Chondrocyte (in vitro differentiated cells): ENCODE measurements around the gene ACSS1. TPM values are rescaled to one million over a fixed set of nuclear protein-coding genes. Genes with fewer than 3 reads are reported as not detected.

Experiments
- DNase-seq: peaks from one replicate; pipeline ENCODE4 v3.0.0; 2021; ENCODE audit warnings: mixed read lengths, low spot score
- H3K27ac Mint-ChIP-seq: one replicate; pipeline ENCODE4 v1.8.0; 2021; ENCODE audit warnings: mild to moderate bottlenecking, moderate library complexity, mixed read lengths; ENCODE audit not compliant: unreplicated experiment
- H3K27me3 Mint-ChIP-seq: 2 replicates; pipeline ENCODE4 v1.8.0; 2021; ENCODE audit warnings: low read depth, mixed read lengths
- H3K36me3 Mint-ChIP-seq: 2 replicates; pipeline ENCODE4 v1.8.0; 2021; ENCODE audit warnings: low read depth, mixed read lengths
- H3K4me1 Mint-ChIP-seq: 2 replicates; pipeline ENCODE4 v1.8.0; 2021; ENCODE audit warnings: low read depth, mild to moderate bottlenecking, mixed read lengths
- H3K4me3 Mint-ChIP-seq: one replicate; pipeline ENCODE4 v1.8.0; 2021; ENCODE audit warnings: mild to moderate bottlenecking, moderate library complexity, mixed read lengths; ENCODE audit not compliant: unreplicated experiment
- H3K9me3 Mint-ChIP-seq: 2 replicates; pipeline ENCODE4 v1.8.0; 2021; ENCODE audit warnings: low read depth, mixed read lengths
- CTCF ChIP-seq: fragments of 200-600 bp; sonication (generic); IDR thresholded peaks from 2 replicates; pipeline ENCODE4 v1.5.0; 2021; ENCODE audit warnings: antibody characterized with exemption, mild to moderate bottlenecking, moderate library complexity
- total RNA-seq: library from RNA; stranded (reverse); gene quantifications from 3 replicates; pipeline ENCODE4 v1.2.1, GENCODE V29; 2021

ACSS1 gene
- total RNA-seq, 1 donor from 2014 or later, result 5.5 TPM

DNA sequence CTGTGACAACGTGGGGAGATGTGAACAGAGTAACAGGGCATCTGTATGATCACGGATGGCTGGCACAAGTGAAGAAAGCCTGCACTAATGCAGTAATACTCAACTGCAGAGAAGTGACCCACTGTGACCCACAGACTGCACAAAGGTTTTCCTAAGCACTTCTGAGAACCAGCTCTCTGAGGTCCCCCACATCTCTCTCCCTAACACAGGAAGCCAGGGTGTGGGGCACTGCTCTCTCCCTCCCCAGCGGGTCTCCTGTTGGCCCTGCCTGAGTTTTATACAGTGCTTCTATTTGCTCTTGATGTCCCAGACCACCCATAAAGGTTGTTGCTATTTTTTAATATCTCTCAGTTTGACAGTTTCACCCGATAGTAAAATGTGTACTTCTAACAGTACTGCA lies 76.7 kb downstream of the ACSS1 start:
- no peaks in the 10 kb centered on the region for H3K27me3 Mint-ChIP-seq
- TF ChIP-seq CTCF, result no peak
- peaks cover 42% of the 10 kb centered on the region for H3K36me3 Mint-ChIP-seq
- no peak for DNase-seq
- H3K9me3 Mint-ChIP-seq, result peaks cover 14% of the 10 kb centered on the region
- no peak overlapping the region for H3K27ac Mint-ChIP-seq
- no peak overlapping the region for H3K4me3 Mint-ChIP-seq
- no peaks in the 10 kb centered on the region for H3K4me1 Mint-ChIP-seq

DNA sequence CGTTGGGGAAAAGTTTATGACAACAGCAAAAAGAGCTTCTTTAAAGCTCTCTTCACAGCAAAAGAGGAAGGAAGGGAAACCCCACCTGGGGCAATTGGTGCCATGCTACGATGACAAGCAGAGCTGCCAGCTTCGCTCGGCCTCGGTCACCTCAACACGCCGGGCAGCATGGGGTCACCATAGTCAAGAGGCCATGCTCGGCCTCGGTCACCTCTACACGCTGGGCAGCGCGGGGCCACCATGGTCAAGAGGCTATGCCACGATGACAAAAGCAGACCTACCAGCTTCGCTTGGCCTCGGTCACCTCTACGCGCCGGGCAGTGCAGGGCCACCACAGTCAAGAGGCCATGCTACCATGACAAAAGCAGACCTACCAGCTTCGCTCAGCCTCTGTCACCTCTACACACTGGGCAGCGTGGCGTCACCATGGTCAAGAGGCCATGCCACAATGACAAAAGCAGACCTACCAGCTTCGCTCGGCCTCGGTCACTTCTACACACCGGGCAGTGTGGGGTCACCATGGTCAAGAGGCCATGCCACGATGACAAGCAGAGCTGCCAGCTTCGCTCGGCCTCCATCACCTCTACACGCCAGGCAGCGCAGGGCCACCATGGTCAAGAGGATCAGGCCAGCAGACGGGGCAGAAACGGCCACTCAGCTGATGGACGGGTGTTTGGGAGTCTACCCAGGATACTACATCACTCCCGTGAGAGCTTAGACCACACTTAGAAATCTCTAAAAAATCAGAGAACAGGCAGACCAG lies 77.5 kb downstream of the ACSS1 start:
- Mint-ChIP-seq H3K9me3 (peaks cover 22% of the 10 kb centered on the region), H3K27ac (no peak overlapping the region), H3K4me3 (no peak overlapping the region), H3K36me3 (peaks cover 50% of the 10 kb centered on the region), H3K4me1 (no peaks in the 10 kb centered on the region), H3K27me3 (no peaks in the 10 kb centered on the region)
- no peak for TF ChIP-seq CTCF
- no peak for DNase-seq

DNA sequence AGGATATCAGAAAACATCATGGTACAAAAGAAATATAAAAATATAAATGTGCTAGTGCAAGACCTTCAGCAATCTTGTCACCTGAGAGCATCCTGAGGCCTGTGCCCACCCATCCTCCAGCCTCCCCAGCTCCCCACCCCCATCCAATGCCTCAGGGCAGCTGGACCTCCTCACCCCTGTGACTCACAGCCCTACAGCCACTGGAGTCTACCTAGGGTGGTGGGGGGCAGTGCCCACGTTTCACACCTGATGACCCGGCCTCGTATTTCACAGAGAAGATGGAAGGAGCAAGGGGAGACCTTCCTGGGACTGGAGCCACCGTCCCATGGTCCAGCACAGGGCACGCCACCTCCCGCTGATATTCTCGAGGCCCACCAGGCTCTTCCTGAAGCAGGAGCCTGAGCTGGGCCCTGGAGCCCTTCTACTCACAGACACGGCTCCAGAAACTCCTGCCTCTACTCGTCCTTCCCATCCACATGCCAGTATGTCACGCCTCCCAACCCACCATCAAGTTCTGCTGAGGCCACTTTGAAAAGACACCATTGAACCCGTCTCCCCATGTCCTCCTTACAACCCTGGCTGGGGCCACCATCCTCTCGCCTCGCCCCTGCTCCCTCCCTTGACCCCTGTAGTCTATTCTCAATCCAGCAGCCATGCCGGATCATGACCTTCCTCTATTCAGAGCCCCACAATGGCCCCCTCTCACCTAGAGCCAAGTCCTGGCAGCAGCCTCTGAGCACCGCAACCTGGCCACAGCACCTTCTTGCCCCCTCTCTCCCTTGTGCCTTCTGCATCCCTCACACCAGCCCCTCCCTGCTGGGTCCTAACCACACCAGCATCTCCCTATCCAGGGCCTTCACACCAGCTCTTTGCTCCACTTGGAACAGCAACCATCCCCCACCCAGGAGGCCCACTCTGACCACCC lies 78.6 kb downstream of the ACSS1 start:
- DNase-seq, result no peak
- no peak for TF ChIP-seq CTCF
- no peak overlapping the region for H3K4me3 Mint-ChIP-seq
- no peaks in the 10 kb centered on the region for H3K4me1 Mint-ChIP-seq
- peaks cover 24% of the 10 kb centered on the region for H3K9me3 Mint-ChIP-seq
- H3K36me3 Mint-ChIP-seq, result peaks cover 52% of the 10 kb centered on the region
- H3K27ac Mint-ChIP-seq, result no peak overlapping the region
- H3K27me3 Mint-ChIP-seq, result no peaks in the 10 kb centered on the region

- DNase-seq, result no peak
- peaks cover 52% of the 10 kb centered on the region for H3K36me3 Mint-ChIP-seq
- no peak for TF ChIP-seq CTCF
- peaks cover 24% of the 10 kb centered on the region for H3K9me3 Mint-ChIP-seq
- H3K27ac Mint-ChIP-seq, result no peak overlapping the region
- H3K27me3 Mint-ChIP-seq, result no peaks in the 10 kb centered on the region
- no peak overlapping the region for H3K4me3 Mint-ChIP-seq
- H3K4me1 Mint-ChIP-seq, result peaks cover 4% of the 10 kb centered on the region
These were observed 79.4 kb downstream of the ACSS1 start for GRCh38 chr20:24978513-24978912.

- peaks cover 4% of the 10 kb centered on the region for H3K4me1 Mint-ChIP-seq
- H3K36me3 Mint-ChIP-seq, result peaks cover 55% of the 10 kb centered on the region
- TF ChIP-seq CTCF, result no peak
These were observed 80.1 kb downstream of the ACSS1 start for GRCh38 chr20:24977797-24978196.

More at GRCh38 chr20:24977797-24978196, 80.1 kb downstream of the ACSS1 start:
- H3K9me3 Mint-ChIP-seq, result peaks cover 24% of the 10 kb centered on the region
- H3K4me3 Mint-ChIP-seq, result no peak overlapping the region
- no peak for DNase-seq
- H3K27me3 Mint-ChIP-seq, result no peaks in the 10 kb centered on the region
- H3K27ac Mint-ChIP-seq, result no peak overlapping the region
